ENCODE data around the gene VWA1. TPM values are rescaled to one million over a fixed set of nuclear protein-coding genes. Genes with fewer than 3 reads are reported as not detected.

The VWA1 gene
- polyA plus RNA-seq, 1 donor (not counting 4 experiments of a cell fraction or from before 2014, with no cell fraction given), result 6.5 TPM

DNA sequence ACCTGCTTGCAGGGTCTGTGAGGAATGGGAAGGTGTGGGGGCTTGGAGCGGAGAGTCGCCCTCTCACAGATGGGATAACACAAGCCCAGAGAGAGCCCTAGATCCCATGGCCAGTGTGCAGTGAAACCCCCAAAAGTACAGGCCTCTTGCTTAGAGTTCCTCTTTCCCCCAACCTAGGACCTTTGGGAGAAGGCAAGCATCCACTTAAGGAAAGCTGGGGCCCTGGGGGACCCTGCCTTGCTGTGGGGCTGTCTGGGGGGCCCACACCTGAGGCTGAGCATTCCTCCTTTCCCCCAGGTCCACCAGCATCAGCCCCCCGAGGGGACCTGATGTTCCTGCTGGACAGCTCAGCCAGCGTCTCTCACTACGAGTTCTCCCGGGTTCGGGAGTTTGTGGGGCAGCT, 1.1 kb downstream of the VWA1 start:
- Histone ChIP-seq H3K4me1 (ENCODE audit: control insufficient read depth, extremely low read depth, insufficient read depth, low read length) (peaks cover 27% of the 10 kb centered on the region), H3K27me3 (ENCODE audit: control insufficient read depth, extremely low read depth, insufficient read depth, low read length) (no peaks in the 10 kb centered on the region), H3K4me2 (ENCODE audit: control insufficient read depth, extremely low read depth, insufficient read depth, low read depth, low read length) (peak overlapping the region; percentile 79), H3K9ac (ENCODE audit: control insufficient read depth, extremely low read depth, insufficient read depth, low read length) (no peak overlapping the region), H3K4me3 (ENCODE audit: control insufficient read depth in 2 of 3, extremely low read depth in 1 of 3, insufficient read depth in 2 of 3, low read depth in 1 of 3, low read length in 3 of 3) (no peak overlapping the region), H3K9me3 (ENCODE audit: control insufficient read depth, low read depth, low read length) (no peaks in the 10 kb centered on the region), H3K9me1 (ENCODE audit: control insufficient read depth, extremely low read depth, insufficient read depth, low read length) (no peaks in the 10 kb centered on the region), H3K36me3 (ENCODE audit: control insufficient read depth in 2 of 2, extremely low read depth in 1 of 2, insufficient read depth in 2 of 2, low read length in 2 of 2) (no peaks in the 10 kb centered on the region), H4K20me1 (ENCODE audit: control insufficient read depth, extremely low read depth, insufficient read depth, low read length) (peaks cover 2% of the 10 kb centered on the region), H2AFZ (ENCODE audit: control insufficient read depth, low read length) (no peak overlapping the region), H3K79me2 (ENCODE audit: control insufficient read depth, insufficient read depth, low read length) (no peaks in the 10 kb centered on the region), H3K27ac (ENCODE audit: control insufficient read depth, insufficient read depth, low read length) (no peak overlapping the region)
- FAIRE-seq (no peak), DNase-seq (ENCODE audit: low read depth, low spot score) (no peak)
- dilution Hi-C loops (cut with MboI; ENCODE audit: extremely low pct_ligation_motif_present, low sequenced_read_pairs), result no loop called here
- TF ChIP-seq, protein P1, sequence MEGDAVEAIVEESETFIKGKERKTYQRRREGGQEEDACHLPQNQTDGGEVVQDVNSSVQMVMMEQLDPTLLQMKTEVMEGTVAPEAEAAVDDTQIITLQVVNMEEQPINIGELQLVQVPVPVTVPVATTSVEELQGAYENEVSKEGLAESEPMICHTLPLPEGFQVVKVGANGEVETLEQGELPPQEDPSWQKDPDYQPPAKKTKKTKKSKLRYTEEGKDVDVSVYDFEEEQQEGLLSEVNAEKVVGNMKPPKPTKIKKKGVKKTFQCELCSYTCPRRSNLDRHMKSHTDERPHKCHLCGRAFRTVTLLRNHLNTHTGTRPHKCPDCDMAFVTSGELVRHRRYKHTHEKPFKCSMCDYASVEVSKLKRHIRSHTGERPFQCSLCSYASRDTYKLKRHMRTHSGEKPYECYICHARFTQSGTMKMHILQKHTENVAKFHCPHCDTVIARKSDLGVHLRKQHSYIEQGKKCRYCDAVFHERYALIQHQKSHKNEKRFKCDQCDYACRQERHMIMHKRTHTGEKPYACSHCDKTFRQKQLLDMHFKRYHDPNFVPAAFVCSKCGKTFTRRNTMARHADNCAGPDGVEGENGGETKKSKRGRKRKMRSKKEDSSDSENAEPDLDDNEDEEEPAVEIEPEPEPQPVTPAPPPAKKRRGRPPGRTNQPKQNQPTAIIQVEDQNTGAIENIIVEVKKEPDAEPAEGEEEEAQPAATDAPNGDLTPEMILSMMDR (optimal IDR thresholded peaks at IDR 0.05 in 1 of 3, IDR thresholded peaks at IDR 0.05 in 1 of 3, conservative IDR thresholded peaks at IDR 0.05 in 1 of 3; ENCODE audit: extremely low read depth in 1 of 3, insufficient read depth in 2 of 3, low read length in 3 of 3), result no peak
- no peak for TF ChIP-seq EZH2 (IDR thresholded peaks at IDR 0.05; ENCODE audit: low read length)

DNA sequence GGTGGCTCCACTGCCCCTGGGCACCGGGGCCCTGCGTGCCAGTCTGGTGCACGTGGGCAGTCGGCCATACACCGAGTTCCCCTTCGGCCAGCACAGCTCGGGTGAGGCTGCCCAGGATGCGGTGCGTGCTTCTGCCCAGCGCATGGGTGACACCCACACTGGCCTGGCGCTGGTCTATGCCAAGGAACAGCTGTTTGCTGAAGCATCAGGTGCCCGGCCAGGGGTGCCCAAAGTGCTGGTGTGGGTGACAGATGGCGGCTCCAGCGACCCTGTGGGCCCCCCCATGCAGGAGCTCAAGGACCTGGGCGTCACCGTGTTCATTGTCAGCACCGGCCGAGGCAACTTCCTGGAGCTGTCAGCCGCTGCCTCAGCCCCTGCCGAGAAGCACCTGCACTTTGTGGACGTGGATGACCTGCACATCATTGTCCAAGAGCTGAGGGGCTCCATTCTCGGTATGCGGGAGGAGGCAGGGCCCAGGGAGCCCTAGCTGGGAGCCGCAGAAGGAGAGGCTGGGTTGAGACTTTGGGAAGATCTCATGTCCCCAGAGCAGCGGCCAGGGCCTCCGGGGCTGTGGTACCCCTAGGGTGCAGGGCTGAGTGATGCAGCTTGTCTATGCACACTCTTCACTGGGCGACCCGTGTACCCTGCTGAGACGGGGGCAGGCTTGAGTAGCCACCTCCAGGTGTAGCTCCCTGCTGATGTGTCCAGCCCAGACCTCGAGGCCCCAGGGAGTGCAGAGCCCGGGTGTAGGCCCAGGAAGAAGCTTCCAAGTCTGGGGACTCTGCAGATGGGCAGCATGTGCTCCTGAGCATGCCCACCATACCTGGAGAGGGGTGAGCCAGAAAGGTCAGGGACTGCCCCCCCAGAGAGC, 1.8 kb downstream of the VWA1 start:
- Histone ChIP-seq H2AFZ (ENCODE audit: control insufficient read depth, low read length) (no peak overlapping the region), H3K36me3 (ENCODE audit: control insufficient read depth in 2 of 2, extremely low read depth in 1 of 2, insufficient read depth in 2 of 2, low read length in 2 of 2) (no peaks in the 10 kb centered on the region), H3K4me3 (ENCODE audit: control insufficient read depth in 2 of 3, extremely low read depth in 1 of 3, insufficient read depth in 2 of 3, low read depth in 1 of 3, low read length in 3 of 3) (no peak overlapping the region), H4K20me1 (ENCODE audit: control insufficient read depth, extremely low read depth, insufficient read depth, low read length) (peaks cover 2% of the 10 kb centered on the region), H3K9me3 (ENCODE audit: control insufficient read depth, low read depth, low read length) (no peaks in the 10 kb centered on the region), H3K4me1 (ENCODE audit: control insufficient read depth, extremely low read depth, insufficient read depth, low read length) (peaks cover 27% of the 10 kb centered on the region), H3K27ac (ENCODE audit: control insufficient read depth, insufficient read depth, low read length) (no peak overlapping the region), H3K27me3 (ENCODE audit: control insufficient read depth, extremely low read depth, insufficient read depth, low read length) (no peaks in the 10 kb centered on the region), H3K9me1 (ENCODE audit: control insufficient read depth, extremely low read depth, insufficient read depth, low read length) (no peaks in the 10 kb centered on the region), H3K79me2 (ENCODE audit: control insufficient read depth, insufficient read depth, low read length) (no peaks in the 10 kb centered on the region), H3K9ac (ENCODE audit: control insufficient read depth, extremely low read depth, insufficient read depth, low read length) (no peak overlapping the region), H3K4me2 (ENCODE audit: control insufficient read depth, extremely low read depth, insufficient read depth, low read depth, low read length) (no peak overlapping the region)
- no peak for FAIRE-seq
- TF ChIP-seq EZH2 (IDR thresholded peaks at IDR 0.05; ENCODE audit: low read length), result no peak
- TF ChIP-seq, protein P1 (optimal IDR thresholded peaks at IDR 0.05 in 1 of 3, IDR thresholded peaks at IDR 0.05 in 1 of 3, conservative IDR thresholded peaks at IDR 0.05 in 1 of 3; ENCODE audit: extremely low read depth in 1 of 3, insufficient read depth in 2 of 3, low read length in 3 of 3), result no peak
- no peak for DNase-seq (ENCODE audit: low read depth, low spot score)
- dilution Hi-C loops (cut with MboI; ENCODE audit: extremely low pct_ligation_motif_present, low sequenced_read_pairs), result no loop called here
